ENCODE results near the gene RNASE4.
"Not testable (repeated sequence)": the region's sequence is repeated elsewhere in the genome, so short reads cannot be mapped to it uniquely, and the experiment has no call there.

The RNASE4 gene

GRCh38 chr14:20719777-20720176, 35.4 kb downstream of the RNASE4 start:
- ChIA-PET POLR2A (ENCODE audit: low non-redundant PET) (no interaction called here), CTCF (no interaction called here)
- TF ChIP-seq CTCF (conservative IDR thresholded peaks at IDR 0.05; ENCODE audit: low read depth) = no peak
- no peak for DNase-seq (ENCODE audit: low spot score)
- H3K27ac ChIP-seq = no peak overlapping the region

GRCh38 chr14:20720741-20721140, 36.4 kb downstream of the RNASE4 start:
- POLR2A ChIA-PET (ENCODE audit: low non-redundant PET) = no interaction called here
- no peak for DNase-seq (ENCODE audit: low spot score)
- no peak overlapping the region for H3K27ac ChIP-seq
- no peak for TF ChIP-seq CTCF (conservative IDR thresholded peaks at IDR 0.05; ENCODE audit: low read depth)
- CTCF ChIA-PET = no interaction called here

- CTCF ChIA-PET = no interaction called here
- H3K27ac ChIP-seq = no peak overlapping the region
- TF ChIP-seq CTCF (conservative IDR thresholded peaks at IDR 0.05; ENCODE audit: low read depth) = no peak
- no peak for DNase-seq (ENCODE audit: low spot score)
- POLR2A ChIA-PET (ENCODE audit: low non-redundant PET) = no interaction called here
These were observed 37.7 kb downstream of the RNASE4 start for GRCh38 chr14:20722016-20722415.

GRCh38 chr14:20723488-20723887, 39.1 kb downstream of the RNASE4 start:
- no peak for DNase-seq (ENCODE audit: low spot score)
- H3K27ac ChIP-seq = no peak overlapping the region
- POLR2A ChIA-PET (ENCODE audit: low non-redundant PET) = no interaction called here
- CTCF ChIA-PET = no interaction called here
- TF ChIP-seq CTCF (conservative IDR thresholded peaks at IDR 0.05; ENCODE audit: low read depth) = no peak

- CTCF ChIA-PET; POLR2A ChIA-PET (ENCODE audit: low non-redundant PET); DNase-seq (ENCODE audit: low spot score); H3K27ac ChIP-seq: not testable (repeated sequence)
These were observed 41.8 kb downstream of the RNASE4 start for GRCh38 chr14:20726121-20726520.

- ChIA-PET POLR2A (ENCODE audit: low non-redundant PET) (no interaction called here), CTCF (no interaction called here)
- TF ChIP-seq CTCF (conservative IDR thresholded peaks at IDR 0.05; ENCODE audit: low read depth) = no peak
- H3K27ac ChIP-seq = no peak overlapping the region
- no peak for DNase-seq (ENCODE audit: low spot score)
These were observed 42.2 kb downstream of the RNASE4 start for GRCh38 chr14:20726531-20726930.

- CTCF ChIA-PET = interaction anchor here (0.6 kb wide), 2 partner anchors 90 to 437 kb away, joined by 3 to 4 read pairs; no protein-coding TSS in a partner anchor
- DNase-seq (ENCODE audit: low spot score) = no peak
- POLR2A ChIA-PET (ENCODE audit: low non-redundant PET) = no interaction called here
- TF ChIP-seq CTCF (conservative IDR thresholded peaks at IDR 0.05; ENCODE audit: low read depth) = no peak
- no peak overlapping the region for H3K27ac ChIP-seq
These were observed 46.5 kb downstream of the RNASE4 start for GRCh38 chr14:20730891-20731290.

Data from RWPE1 (cell line).